ENCODE data around the gene GAL3ST2. TPM values are rescaled to one million over a fixed set of nuclear protein-coding genes. Genes with fewer than 3 reads are reported as not detected.

The GAL3ST2 gene
- total RNA-seq, 1 donor from 2014 or later = not detected

GRCh38 chr2:241810307-241811200, 33.9 kb downstream of the GAL3ST2 start:
- DNase-seq (ENCODE audit: low read depth) (no peak), FAIRE-seq (no peak)
- no peaks in the 10 kb centered on the region for H3K27me3 ChIP-seq (ENCODE audit: insufficient read depth, low read length)
- no peaks in the 10 kb centered on the region for H3K9me3 ChIP-seq (ENCODE audit: insufficient read depth, low read depth, low read length)
- Mint-ChIP-seq H3K27me3 (ENCODE audit: low read depth, unreplicated experiment) (peaks cover 4% of the 10 kb centered on the region), H3K4me1 (ENCODE audit: low read depth, unreplicated experiment) (peaks cover 5% of the 10 kb centered on the region), H3K27ac (ENCODE audit: unreplicated experiment) (no peak overlapping the region), H3K36me3 (ENCODE audit: low read depth, unreplicated experiment) (no peaks in the 10 kb centered on the region), H3K9me3 (ENCODE audit: unreplicated experiment) (no peaks in the 10 kb centered on the region), H3K4me3 (ENCODE audit: unreplicated experiment) (no peak overlapping the region)
- H4K20me1 ChIP-seq (ENCODE audit: insufficient read depth, low read length) = no peaks in the 10 kb centered on the region
- no peaks in the 10 kb centered on the region for H3K4me1 ChIP-seq (ENCODE audit: insufficient read depth, low read length)
- no peak overlapping the region for H3K27ac ChIP-seq (ENCODE audit: low read depth, low read length)
- no peak overlapping the region for H2AFZ ChIP-seq (ENCODE audit: low read depth, low read length)
- H3K79me2 ChIP-seq (ENCODE audit: insufficient read depth, low read length) = no peaks in the 10 kb centered on the region
- no peak overlapping the region for H3K4me3 ChIP-seq (ENCODE audit: insufficient read depth, low read depth, low read length)
- TF ChIP-seq EZH2 (IDR thresholded peaks at IDR 0.05; ENCODE audit: insufficient read depth, low read length) = no peak
- TF ChIP-seq CTCF (IDR thresholded peaks at IDR 0.05; ENCODE audit: insufficient read depth, low read depth, low read length) = no peak
- no peaks in the 10 kb centered on the region for H3K36me3 ChIP-seq (ENCODE audit: insufficient read depth, low read length)
- no peak overlapping the region for H3K9ac ChIP-seq (ENCODE audit: low read length)
- H3K4me2 ChIP-seq (ENCODE audit: low read length) = no peak overlapping the region

DNA sequence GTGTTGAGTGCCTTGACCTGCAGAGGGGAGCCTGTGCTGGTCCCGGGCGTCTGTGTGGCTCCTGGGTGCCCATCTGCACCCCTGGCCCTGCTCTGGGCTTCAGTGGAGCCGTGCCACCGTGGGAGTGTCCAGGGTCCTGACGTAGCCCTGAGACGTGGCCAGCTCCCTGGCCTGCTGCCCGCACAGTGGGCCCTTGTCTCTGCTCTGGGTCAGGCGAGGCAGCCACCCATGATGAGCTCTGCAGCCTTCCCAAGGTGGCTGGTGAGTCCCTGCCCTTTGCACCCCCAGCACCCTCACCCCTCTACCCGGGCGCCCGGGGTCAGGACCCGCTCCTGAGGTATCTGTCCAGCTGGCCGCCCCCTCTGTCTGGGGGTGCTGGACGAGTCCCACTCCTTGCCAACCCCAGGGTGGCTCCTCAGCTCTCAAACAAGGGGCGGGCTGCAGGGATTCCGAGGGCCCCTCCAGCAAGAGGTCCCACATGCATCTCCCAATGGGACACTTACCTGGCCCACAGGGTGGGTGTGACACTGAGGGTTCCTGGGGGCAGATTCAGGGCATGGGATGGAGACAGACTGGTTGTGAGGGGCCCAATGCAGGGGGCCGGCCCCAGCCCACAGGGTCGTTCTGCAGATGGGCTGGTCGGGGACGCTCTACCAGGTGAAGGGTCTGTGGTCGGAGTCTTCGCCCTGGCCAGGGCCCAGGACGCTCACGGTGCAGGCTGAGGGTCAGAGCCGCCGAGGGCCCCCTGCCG, 34.8 kb downstream of the GAL3ST2 start:
- Histone ChIP-seq H3K27ac (ENCODE audit: low read depth, low read length) (no peak overlapping the region), H3K9me3 (ENCODE audit: insufficient read depth, low read depth, low read length) (no peaks in the 10 kb centered on the region), H3K4me3 (ENCODE audit: insufficient read depth, low read depth, low read length) (no peak overlapping the region), H3K79me2 (ENCODE audit: insufficient read depth, low read length) (no peaks in the 10 kb centered on the region), H3K4me2 (ENCODE audit: low read length) (no peak overlapping the region), H3K36me3 (ENCODE audit: insufficient read depth, low read length) (no peaks in the 10 kb centered on the region), H3K4me1 (ENCODE audit: insufficient read depth, low read length) (no peaks in the 10 kb centered on the region), H3K9ac (ENCODE audit: low read length) (no peak overlapping the region), H4K20me1 (ENCODE audit: insufficient read depth, low read length) (no peaks in the 10 kb centered on the region), H3K27me3 (ENCODE audit: insufficient read depth, low read length) (no peaks in the 10 kb centered on the region), H2AFZ (ENCODE audit: low read depth, low read length) (no peak overlapping the region)
- TF ChIP-seq EZH2 (IDR thresholded peaks at IDR 0.05; ENCODE audit: insufficient read depth, low read length) (no peak), CTCF (IDR thresholded peaks at IDR 0.05; ENCODE audit: insufficient read depth, low read depth, low read length) (no peak)
- no peak for DNase-seq (ENCODE audit: low read depth)
- Mint-ChIP-seq H3K9me3 (ENCODE audit: unreplicated experiment) (no peaks in the 10 kb centered on the region), H3K27me3 (ENCODE audit: low read depth, unreplicated experiment) (peaks cover 4% of the 10 kb centered on the region), H3K4me1 (ENCODE audit: low read depth, unreplicated experiment) (peaks cover 5% of the 10 kb centered on the region), H3K36me3 (ENCODE audit: low read depth, unreplicated experiment) (no peaks in the 10 kb centered on the region), H3K4me3 (ENCODE audit: unreplicated experiment) (no peak overlapping the region), H3K27ac (ENCODE audit: unreplicated experiment) (no peak overlapping the region)
- no peak for FAIRE-seq
